Astrocyte (in vitro differentiated cells and primary cell): ENCODE data around the gene DNM1. TPM values are rescaled to one million over a fixed set of nuclear protein-coding genes. Genes with fewer than 3 reads are reported as not detected.
A peak's percentile ranks its signal among the peaks of the same experiment; 100 is the strongest.

ENCODE experiments used
- DNase-seq: peaks from one replicate; pipeline ENCODE4 v3.0.0-alpha.2; 2010; ENCODE audit warnings: low read depth
- FAIRE-seq: peaks from 2 replicates; lab custom pipeline; 2011; peaks lifted over from hg19 to GRCh38; lab: Jason Lieb, UNC
- H2AFZ ChIP-seq: 2 replicates; pipeline ENCODE4 v1.6.0; 2012; ENCODE audit warnings: low read depth, low read length, inconsistent platforms
- H3K27ac ChIP-seq: 2 replicates; pipeline ENCODE4 v1.5.1; 2011; ENCODE audit warnings: low read depth, low read length, inconsistent platforms
- H3K27me3 ChIP-seq: 2 replicates; pipeline ENCODE4 v1.6.0; 2011; ENCODE audit warnings: low read length, inconsistent platforms; ENCODE audit not compliant: insufficient read depth
- H3K36me3 ChIP-seq: 2 replicates; pipeline ENCODE4 v1.5.1; 2011; ENCODE audit warnings: low read length, inconsistent platforms; ENCODE audit not compliant: insufficient read depth
- H3K4me1 ChIP-seq: 2 replicates; pipeline ENCODE4 v1.5.1; 2011; ENCODE audit warnings: low read length, inconsistent platforms; ENCODE audit not compliant: insufficient read depth
- H3K4me2 ChIP-seq: 2 replicates; pipeline ENCODE4 v1.6.0; 2012; ENCODE audit warnings: low read length, inconsistent platforms
- H3K4me3 ChIP-seq: 2 replicates; pipeline ENCODE4 v1.5.1; 2011; ENCODE audit warnings: low read depth, mild to moderate bottlenecking, low read length, inconsistent platforms; ENCODE audit not compliant: insufficient read depth
- H3K79me2 ChIP-seq: 2 replicates; pipeline ENCODE4 v1.6.0; 2012; ENCODE audit warnings: mild to moderate bottlenecking, low read length, inconsistent platforms; ENCODE audit not compliant: insufficient read depth
- H3K9ac ChIP-seq: 2 replicates; pipeline ENCODE4 v1.6.0; 2012; ENCODE audit warnings: mild to moderate bottlenecking, low read length, inconsistent platforms
- H3K9me3 ChIP-seq: 2 replicates; pipeline ENCODE4 v1.5.1; 2012; ENCODE audit warnings: low read depth, mild to moderate bottlenecking, low read length, inconsistent platforms; ENCODE audit not compliant: insufficient read depth
- H4K20me1 ChIP-seq: 2 replicates; pipeline ENCODE4 v1.6.0; 2012; ENCODE audit warnings: low read length, inconsistent platforms; ENCODE audit not compliant: insufficient read depth
- H3K27ac Mint-ChIP-seq: one replicate; pipeline ENCODE4 v1.8.0; 2021; ENCODE audit warnings: mild to moderate bottlenecking, mixed read lengths; ENCODE audit not compliant: unreplicated experiment
- H3K27me3 Mint-ChIP-seq: one replicate; pipeline ENCODE4 v1.8.0; 2021; ENCODE audit warnings: low read depth, mixed read lengths; ENCODE audit not compliant: unreplicated experiment
- H3K36me3 Mint-ChIP-seq: one replicate; pipeline ENCODE4 v1.8.0; 2021; ENCODE audit warnings: low read depth, mixed read lengths; ENCODE audit not compliant: unreplicated experiment
- H3K4me1 Mint-ChIP-seq: one replicate; pipeline ENCODE4 v1.8.0; 2021; ENCODE audit warnings: low read depth, mixed read lengths; ENCODE audit not compliant: unreplicated experiment
- H3K4me3 Mint-ChIP-seq: one replicate; pipeline ENCODE4 v1.8.0; 2021; ENCODE audit warnings: mild to moderate bottlenecking, moderate library complexity, mixed read lengths; ENCODE audit not compliant: unreplicated experiment
- H3K9me3 Mint-ChIP-seq: one replicate; pipeline ENCODE4 v1.8.0; 2021; ENCODE audit warnings: mild to moderate bottlenecking, mixed read lengths; ENCODE audit not compliant: unreplicated experiment
- CTCF ChIP-seq: IDR thresholded peaks from 2 replicates; pipeline ENCODE4 v1.5.1; 2011; ENCODE audit warnings: low read depth, mild to moderate bottlenecking, inconsistent platforms, low read length, moderate library complexity; ENCODE audit not compliant: insufficient read depth
- EZH2 ChIP-seq: IDR thresholded peaks from 2 replicates; pipeline ENCODE4 v1.6.1; 2012; ENCODE audit warnings: mild to moderate bottlenecking, low read length, inconsistent platforms; ENCODE audit not compliant: insufficient read depth
- total RNA-seq: library from RNA; stranded (reverse); gene quantifications from 2 replicates; pipeline ENCODE4 v1.2.1, GENCODE V29; 2021

DNM1 gene
- total RNA-seq, 1 donor from 2014 or later, result 29.7 TPM

DNA sequence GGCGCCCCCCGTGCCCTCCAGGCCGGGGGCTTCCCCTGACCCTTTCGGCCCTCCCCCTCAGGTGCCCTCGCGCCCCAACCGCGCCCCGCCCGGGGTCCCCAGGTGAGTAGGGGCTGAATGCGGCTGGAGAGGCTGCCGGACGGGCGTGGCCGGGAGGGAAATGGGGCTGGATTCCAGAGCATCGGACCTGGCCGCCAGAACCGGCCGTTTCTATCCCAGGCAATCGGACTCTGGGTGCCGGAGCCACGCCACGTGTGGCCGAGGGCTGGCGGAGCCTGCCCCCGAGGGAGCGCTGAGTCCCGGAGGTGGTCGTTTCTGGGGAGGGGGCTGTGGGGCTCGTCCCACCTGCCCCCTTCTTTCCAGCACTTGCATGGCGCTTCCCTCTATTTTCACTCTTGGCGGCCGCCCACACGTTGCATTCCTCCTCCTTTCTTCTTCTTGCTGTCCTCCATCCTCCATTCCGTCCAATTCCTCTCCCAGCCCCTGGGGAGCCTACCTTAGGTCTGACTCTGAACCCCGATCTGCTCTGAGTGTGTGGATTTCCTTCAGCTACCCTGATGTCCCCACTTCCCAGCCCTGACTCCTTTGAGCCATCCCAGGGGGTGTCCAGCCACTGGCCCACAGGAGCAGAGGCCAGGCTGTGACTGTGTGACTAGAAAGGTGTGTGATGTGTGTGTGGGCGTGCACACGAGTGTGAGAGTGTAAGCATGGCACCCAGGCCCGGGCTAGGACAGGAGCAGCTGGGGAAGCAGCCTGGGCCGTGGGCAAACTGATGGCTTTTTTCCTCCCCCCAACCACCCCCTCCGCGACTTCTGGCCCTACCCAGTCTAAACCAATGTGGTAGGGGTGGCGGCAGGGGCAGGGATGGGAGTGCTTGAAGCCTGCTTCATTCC, 47.9 kb downstream of the DNM1 start:
- peaks cover 16% of the 10 kb centered on the region for H3K4me1 ChIP-seq
- Mint-ChIP-seq H3K4me3 (peak overlapping the region; percentile 85), H3K27ac (peak overlapping the region; percentile 81), H3K27me3 (no peaks in the 10 kb centered on the region), H3K36me3 (peaks cover 18% of the 10 kb centered on the region), H3K4me1 (peaks cover 13% of the 10 kb centered on the region), H3K9me3 (no peaks in the 10 kb centered on the region)
- peak overlapping the region; percentile 43 for H3K9ac ChIP-seq
- DNase-seq (no peak), FAIRE-seq (no peak)
- H3K4me3 ChIP-seq, result peak overlapping the region; percentile 51
- H3K79me2 ChIP-seq, result peaks cover 3% of the 10 kb centered on the region
- H4K20me1 ChIP-seq, result peaks cover 24% of the 10 kb centered on the region
- TF ChIP-seq CTCF (no peak), EZH2 (no peak)
- no peak overlapping the region for H3K27ac ChIP-seq
- H3K36me3 ChIP-seq, result peaks cover under 1% of the 10 kb centered on the region
- no peaks in the 10 kb centered on the region for H3K27me3 ChIP-seq
- H3K4me2 ChIP-seq, result peak overlapping the region; percentile 79
- H3K9me3 ChIP-seq, result no peaks in the 10 kb centered on the region
- H2AFZ ChIP-seq, result no peak overlapping the region

- H3K4me1 Mint-ChIP-seq, result peaks cover 13% of the 10 kb centered on the region
Measured at GRCh38 chr9:128251732-128252100, 48.5 kb downstream of the DNM1 start.

More at GRCh38 chr9:128251732-128252100, 48.5 kb downstream of the DNM1 start:
- Histone ChIP-seq H3K9me3 (no peaks in the 10 kb centered on the region), H3K79me2 (peaks cover 3% of the 10 kb centered on the region), H3K27ac (no peak overlapping the region), H3K36me3 (peaks cover 4% of the 10 kb centered on the region), H3K4me3 (no peak overlapping the region), H3K27me3 (no peaks in the 10 kb centered on the region), H3K4me1 (peaks cover 10% of the 10 kb centered on the region), H2AFZ (no peak overlapping the region), H4K20me1 (peaks cover 25% of the 10 kb centered on the region), H3K9ac (no peak overlapping the region), H3K4me2 (peak overlapping the region; percentile 79)
- H3K27me3 Mint-ChIP-seq, result no peaks in the 10 kb centered on the region
- H3K36me3 Mint-ChIP-seq, result peaks cover 18% of the 10 kb centered on the region
- H3K9me3 Mint-ChIP-seq, result no peaks in the 10 kb centered on the region
- TF ChIP-seq EZH2, result no peak
- TF ChIP-seq CTCF, result no peak
- peak overlapping the region; percentile 29 for H3K4me3 Mint-ChIP-seq
- DNase-seq (no peak), FAIRE-seq (no peak)
- H3K27ac Mint-ChIP-seq, result no peak overlapping the region
